ENCODE data around the gene ANO10. TPM values are rescaled to one million over a fixed set of nuclear protein-coding genes. Genes with fewer than 3 reads are reported as not detected.

Gene ANO10
- polyA plus RNA-seq, 3 donors = 11.2 to 24.8 (median 21.6) TPM

DNA sequence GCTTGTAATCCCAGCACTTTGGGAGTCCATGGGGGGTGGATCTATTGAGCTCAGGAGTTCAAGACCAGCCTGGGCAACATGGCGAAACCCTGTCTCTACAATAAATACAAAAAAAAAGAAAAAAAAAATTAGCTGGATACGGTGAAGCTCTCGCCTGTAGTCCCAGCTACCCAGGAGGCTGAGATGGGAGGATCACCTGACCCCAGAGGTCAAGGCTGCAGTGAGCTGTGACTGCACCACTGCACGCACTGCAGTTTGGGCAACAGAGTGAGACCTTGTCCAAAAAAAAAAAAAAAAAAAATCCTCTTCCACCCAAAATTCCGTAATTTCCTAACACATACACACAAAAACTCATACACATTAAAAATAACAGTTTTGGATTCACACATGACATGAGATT is 2.2 kb downstream of the ANO10 start:
- WGBS (ENCODE audit: insufficient coverage) = 92% methylated on average over 2 of the region's 5 CpGs
- Histone ChIP-seq H3K79me2 (ENCODE audit: insufficient read depth, low read length) (peaks cover 32% of the 10 kb centered on the region), H2AFZ (ENCODE audit: insufficient read depth, low read depth, low read length, poor library complexity, severe bottlenecking) (no peak overlapping the region), H3K27ac (ENCODE audit: low read depth in 1 of 2, low read length in 2 of 2) (no peak overlapping the region), H3K9me3 (replicated peaks in 1 of 2; ENCODE audit: control insufficient read depth in 1 of 2, insufficient read depth in 1 of 2, low read length in 2 of 2) (no peaks in the 10 kb centered on the region), H3K27me3 (ENCODE audit: control insufficient read depth in 2 of 2, insufficient read depth in 2 of 2, low read length in 2 of 2) (no peaks in the 10 kb centered on the region), H3K4me2 (replicated peaks; ENCODE audit: extremely low read depth, low read length, poor library complexity, severe bottlenecking) (no peak overlapping the region), H3K4me3 (replicated peaks in 1 of 3; ENCODE audit: low read depth in 2 of 3, low read length in 3 of 3) (no peak overlapping the region), H3K9ac (ENCODE audit: insufficient read depth, low read length, poor library complexity, severe bottlenecking) (no peak overlapping the region), H4K20me1 (ENCODE audit: insufficient read depth, low read length) (no peaks in the 10 kb centered on the region), H3K36me3 (replicated peaks in 1 of 2; ENCODE audit: control insufficient read depth in 1 of 2, insufficient read depth in 2 of 2, low read length in 2 of 2) (no peaks in the 10 kb centered on the region), H3K4me1 (ENCODE audit: control insufficient read depth in 1 of 2, insufficient read depth in 2 of 2, low read length in 2 of 2) (peaks cover 20 to 35% of the 10 kb centered on the region in 2 donors)
- Mint-ChIP-seq H3K4me3 (no peak overlapping the region), H3K27me3 (ENCODE audit: low read depth in 3 of 3) (peaks cover 0 to 2% (median 2%) of the 10 kb centered on the region in 3 donors), H3K9me3 (peaks cover 0 to 3% (median 0%) of the 10 kb centered on the region in 7 donors), H3K27ac (no peak overlapping the region), H3K4me1 (peaks cover 35% of the 10 kb centered on the region), H3K36me3 (peaks cover 5 to 11% of the 10 kb centered on the region in 2 donors)
- TF ChIP-seq, protein P1, sequence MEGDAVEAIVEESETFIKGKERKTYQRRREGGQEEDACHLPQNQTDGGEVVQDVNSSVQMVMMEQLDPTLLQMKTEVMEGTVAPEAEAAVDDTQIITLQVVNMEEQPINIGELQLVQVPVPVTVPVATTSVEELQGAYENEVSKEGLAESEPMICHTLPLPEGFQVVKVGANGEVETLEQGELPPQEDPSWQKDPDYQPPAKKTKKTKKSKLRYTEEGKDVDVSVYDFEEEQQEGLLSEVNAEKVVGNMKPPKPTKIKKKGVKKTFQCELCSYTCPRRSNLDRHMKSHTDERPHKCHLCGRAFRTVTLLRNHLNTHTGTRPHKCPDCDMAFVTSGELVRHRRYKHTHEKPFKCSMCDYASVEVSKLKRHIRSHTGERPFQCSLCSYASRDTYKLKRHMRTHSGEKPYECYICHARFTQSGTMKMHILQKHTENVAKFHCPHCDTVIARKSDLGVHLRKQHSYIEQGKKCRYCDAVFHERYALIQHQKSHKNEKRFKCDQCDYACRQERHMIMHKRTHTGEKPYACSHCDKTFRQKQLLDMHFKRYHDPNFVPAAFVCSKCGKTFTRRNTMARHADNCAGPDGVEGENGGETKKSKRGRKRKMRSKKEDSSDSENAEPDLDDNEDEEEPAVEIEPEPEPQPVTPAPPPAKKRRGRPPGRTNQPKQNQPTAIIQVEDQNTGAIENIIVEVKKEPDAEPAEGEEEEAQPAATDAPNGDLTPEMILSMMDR (IDR thresholded peaks at IDR 0.05) = no peak
- intact Hi-C loops (cut with micrococcal nuclease) = no loop called here
- DNase-seq = no peak

DNA sequence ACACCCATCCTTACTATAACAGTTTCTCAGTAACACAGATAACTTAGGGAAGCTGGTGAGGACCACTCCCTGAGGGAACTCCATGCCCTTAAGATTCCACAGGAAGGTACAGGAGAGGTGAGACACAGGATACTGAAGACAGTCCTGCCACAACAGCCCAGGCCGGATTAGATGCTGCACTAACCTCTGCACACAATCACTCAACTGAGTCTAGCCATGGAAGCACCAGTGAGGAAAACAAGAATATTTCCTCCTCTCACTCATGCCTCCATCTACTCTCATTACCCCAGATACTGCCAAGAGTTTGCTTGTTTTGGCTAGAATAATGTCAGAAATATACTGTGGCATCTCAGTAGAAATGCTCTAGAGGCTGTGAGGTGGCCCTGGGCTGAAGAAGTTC is 3.7 kb downstream of the ANO10 start:
- TF ChIP-seq, protein P1 (IDR thresholded peaks at IDR 0.05) = no peak
- Histone ChIP-seq H3K79me2 (ENCODE audit: insufficient read depth, low read length) (peaks cover 35% of the 10 kb centered on the region), H3K4me3 (replicated peaks in 1 of 3; ENCODE audit: low read depth in 2 of 3, low read length in 3 of 3) (no peak overlapping the region), H3K4me1 (ENCODE audit: control insufficient read depth in 1 of 2, insufficient read depth in 2 of 2, low read length in 2 of 2) (peaks cover 20 to 35% of the 10 kb centered on the region in 2 donors), H3K27me3 (ENCODE audit: control insufficient read depth in 2 of 2, insufficient read depth in 2 of 2, low read length in 2 of 2) (no peaks in the 10 kb centered on the region), H3K36me3 (replicated peaks in 1 of 2; ENCODE audit: control insufficient read depth in 1 of 2, insufficient read depth in 2 of 2, low read length in 2 of 2) (no peaks in the 10 kb centered on the region), H3K9ac (ENCODE audit: insufficient read depth, low read length, poor library complexity, severe bottlenecking) (no peak overlapping the region), H2AFZ (ENCODE audit: insufficient read depth, low read depth, low read length, poor library complexity, severe bottlenecking) (no peak overlapping the region), H3K4me2 (replicated peaks; ENCODE audit: extremely low read depth, low read length, poor library complexity, severe bottlenecking) (no peak overlapping the region), H4K20me1 (ENCODE audit: insufficient read depth, low read length) (no peaks in the 10 kb centered on the region), H3K27ac (ENCODE audit: low read depth in 1 of 2, low read length in 2 of 2) (no peak overlapping the region), H3K9me3 (replicated peaks in 1 of 2; ENCODE audit: control insufficient read depth in 1 of 2, insufficient read depth in 1 of 2, low read length in 2 of 2) (no peaks in the 10 kb centered on the region)
- no CpG with 5 or more reads among the region's 1 CpG for WGBS (ENCODE audit: insufficient coverage)
- peaks cover 0 to 3% (median 0%) of the 10 kb centered on the region in 7 donors for H3K9me3 Mint-ChIP-seq
- H3K27ac Mint-ChIP-seq = peak overlapping the region in 1 of 7 donors; percentile 15
- intact Hi-C loops (cut with micrococcal nuclease) = no loop called here
- H3K4me3 Mint-ChIP-seq = no peak overlapping the region
- H3K27me3 Mint-ChIP-seq (ENCODE audit: low read depth in 3 of 3) = peaks cover 0 to 2% (median 2%) of the 10 kb centered on the region in 3 donors
- peaks cover 5 to 11% of the 10 kb centered on the region in 2 donors for H3K36me3 Mint-ChIP-seq
- peaks cover 35% of the 10 kb centered on the region for H3K4me1 Mint-ChIP-seq
- DNase-seq = no peak
